Measurements from ENCODE around the gene NLK. TPM values are rescaled to one million over a fixed set of nuclear protein-coding genes. Genes with fewer than 3 reads are reported as not detected.

Gene NLK
- total and polyA plus RNA-seq, 12 donors: 5.2 to 27.3 (median 20.7) TPM

DNA sequence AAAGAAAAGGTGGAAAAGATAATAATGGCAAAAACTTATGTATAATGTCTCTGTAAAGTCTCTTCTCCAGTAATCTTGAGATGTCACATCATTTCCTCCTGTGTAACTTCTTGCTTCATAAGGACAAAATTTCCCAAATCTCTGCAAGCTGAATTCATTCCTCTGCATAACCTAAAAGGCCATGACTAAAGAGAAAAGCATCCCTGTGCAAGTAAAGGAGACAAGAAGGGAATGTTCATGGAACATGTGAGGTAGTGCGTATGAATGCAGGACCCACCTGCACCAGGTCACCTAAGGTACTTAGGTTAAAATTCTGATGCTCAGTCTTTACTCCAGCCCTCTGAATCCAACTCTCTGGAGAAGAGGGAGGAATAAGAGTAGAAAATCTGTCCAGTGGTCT is 46.9 kb upstream of the NLK start:
- no peak overlapping the region for H3K27ac ChIP-seq
- H3K9me3 ChIP-seq: no peaks in the 10 kb centered on the region
- H3K4me1 ChIP-seq: peaks cover 0 to 12% (median 3%) of the 10 kb centered on the region in 9 donors
- TF ChIP-seq CTCF (IDR thresholded peaks at IDR 0.05): no peak
- no peaks in the 10 kb centered on the region for H3K27me3 ChIP-seq
- H3K4me3 ChIP-seq: no peak overlapping the region
- 54 to 60% methylated on average over 1 of the region's 1 CpG for WGBS, 2 donors
- ATAC-seq (no peak), DNase-seq (no peak)
- intact Hi-C loops (cut with DNase I): loop anchor here in 1 of 10 donors (10.0 kb wide), 1 partner anchor 61 kb away; no protein-coding TSS in a partner anchor
- no peaks in the 10 kb centered on the region for H3K36me3 ChIP-seq

DNA sequence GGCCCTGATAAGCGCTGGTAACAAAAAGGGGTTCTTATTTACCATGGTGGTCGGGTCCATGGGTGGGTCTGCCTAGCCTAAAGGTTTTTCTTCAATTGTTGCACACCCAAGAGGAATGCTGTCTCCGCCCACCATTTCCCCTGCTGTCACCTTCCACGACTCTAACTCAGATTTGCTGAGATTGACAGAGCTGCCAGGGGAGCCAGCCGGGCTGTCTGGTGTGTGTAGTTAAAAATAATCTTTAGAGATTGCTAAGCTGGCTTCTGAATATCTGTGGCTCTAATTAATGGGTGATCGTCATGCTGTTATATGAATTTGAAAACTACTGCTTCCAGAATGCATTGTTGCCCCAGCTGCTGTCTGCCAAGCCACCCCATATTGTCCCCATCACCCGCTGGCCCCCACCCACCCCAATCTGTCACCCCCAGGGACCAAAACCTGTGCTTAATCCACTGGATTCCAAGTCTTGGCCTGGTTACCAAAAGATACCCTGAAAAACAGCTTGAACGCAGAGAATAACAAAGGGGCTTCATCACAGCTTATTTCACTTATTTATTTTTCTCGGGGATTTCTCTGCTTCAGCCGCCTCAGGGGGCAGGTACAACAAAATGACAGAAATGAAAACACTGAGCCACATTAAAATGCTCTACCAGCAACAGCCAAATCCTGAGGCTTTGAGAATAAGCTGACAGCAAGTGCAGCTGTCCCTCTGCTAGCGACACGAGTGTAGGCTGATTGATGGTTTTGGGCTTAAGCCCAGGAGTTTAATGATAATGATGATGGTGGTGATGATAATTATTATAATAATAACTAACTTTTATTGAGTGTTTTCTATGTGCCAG is 46.1 kb upstream of the NLK start:
- no peaks in the 10 kb centered on the region for H3K27me3 ChIP-seq
- DNase-seq (no peak), ATAC-seq (no peak)

GRCh38 chr17:27997044-27997401 is 45.5 kb upstream of the NLK start:
- Histone ChIP-seq H3K27me3 (no peaks in the 10 kb centered on the region), H3K4me1 (peaks cover 0 to 12% (median 3%) of the 10 kb centered on the region in 9 donors), H3K9me3 (no peaks in the 10 kb centered on the region), H3K36me3 (no peaks in the 10 kb centered on the region), H3K27ac (no peak overlapping the region), H3K4me3 (no peak overlapping the region)
- no peak for TF ChIP-seq CTCF (IDR thresholded peaks at IDR 0.05)
- DNase-seq (no peak), ATAC-seq (no peak)
- intact Hi-C loops (cut with DNase I): loop anchor here in 1 of 10 donors (10.0 kb wide), 1 partner anchor 62 kb away; no protein-coding TSS in a partner anchor

More for the DNA sequence above, 46.1 kb upstream of the NLK start:
- intact Hi-C loops (cut with DNase I): loop anchor here in 1 of 10 donors (10.0 kb wide), 1 partner anchor 62 kb away; no protein-coding TSS in a partner anchor
- WGBS, 2 donors: 52 to 56% methylated on average over 12 of the region's 12 CpGs
- H3K4me3 ChIP-seq: no peak overlapping the region
- H3K9me3 ChIP-seq: no peaks in the 10 kb centered on the region
- no peaks in the 10 kb centered on the region for H3K36me3 ChIP-seq
- H3K27ac ChIP-seq: no peak overlapping the region
- peaks cover 0 to 12% (median 3%) of the 10 kb centered on the region in 9 donors for H3K4me1 ChIP-seq
- TF ChIP-seq CTCF (IDR thresholded peaks at IDR 0.05): no peak

GRCh38 chr17:27997522-27997921 is 45.0 kb upstream of the NLK start:
- Histone ChIP-seq H3K27me3 (no peaks in the 10 kb centered on the region), H3K4me1 (peaks cover 0 to 12% (median 3%) of the 10 kb centered on the region in 9 donors), H3K4me3 (no peak overlapping the region), H3K36me3 (no peaks in the 10 kb centered on the region), H3K27ac (no peak overlapping the region), H3K9me3 (no peaks in the 10 kb centered on the region)
- TF ChIP-seq CTCF (IDR thresholded peaks at IDR 0.05): no peak
- no peak for DNase-seq
- ATAC-seq: no peak
- WGBS, 2 donors: 79 to 81% methylated on average over 3 of the region's 3 CpGs
- intact Hi-C loops (cut with DNase I): loop anchor here in 1 of 10 donors (10.0 kb wide), 1 partner anchor 63 kb away; no protein-coding TSS in a partner anchor
